Endothelial cell (in vitro differentiated cells): ENCODE measurements around the gene ERC1. TPM values are rescaled to one million over a fixed set of nuclear protein-coding genes. Genes with fewer than 3 reads are reported as not detected.

Experiments used
- DNase-seq: peaks from one replicate; pipeline ENCODE4 v3.0.0; 2021; ENCODE audit warnings: low spot score
- H3K27ac Mint-ChIP-seq: one replicate; pipeline ENCODE4 v1.8.0; 2021; ENCODE audit warnings: mixed read lengths, inconsistent platforms; ENCODE audit not compliant: unreplicated experiment
- H3K27me3 Mint-ChIP-seq: one replicate; pipeline ENCODE4 v1.8.0; 2021; ENCODE audit warnings: mild to moderate bottlenecking, moderate library complexity, mixed read lengths, inconsistent platforms; ENCODE audit not compliant: unreplicated experiment
- H3K36me3 Mint-ChIP-seq: one replicate; pipeline ENCODE4 v1.8.0; 2021; ENCODE audit warnings: mild to moderate bottlenecking, low read depth, mixed read lengths, inconsistent platforms; ENCODE audit not compliant: unreplicated experiment
- H3K4me1 Mint-ChIP-seq: one replicate; pipeline ENCODE4 v1.8.0; 2021; ENCODE audit warnings: mild to moderate bottlenecking, mixed read lengths, inconsistent platforms; ENCODE audit not compliant: unreplicated experiment
- H3K4me3 Mint-ChIP-seq: one replicate; pipeline ENCODE4 v1.8.0; 2021; ENCODE audit warnings: mild to moderate bottlenecking, mixed read lengths, inconsistent platforms; ENCODE audit not compliant: unreplicated experiment
- H3K9me3 Mint-ChIP-seq: one replicate; pipeline ENCODE4 v1.8.0; 2021; ENCODE audit warnings: mixed read lengths, inconsistent platforms; ENCODE audit not compliant: unreplicated experiment
- long read RNA-seq: library from polyadenylated mRNA; unstranded; transcript quantifications from one replicate; pipeline ENCODE4 v2.0.0, GENCODE V29; 2020; ENCODE audit not compliant: unreplicated experiment
- total RNA-seq: library from RNA; stranded (reverse); fragmentation: NEBNext Ultra II Directional; extraction: Animal tissue kit (Norgen Biotek cat#: 25700); gene quantifications from one replicate; pipeline ENCODE4 v1.2.1, GENCODE V29; 2021; ENCODE audit not compliant: unreplicated experiment
- TF ChIP-seq, protein P1 (sequence below): fragments of 200-600 bp; sonication (generic); IDR thresholded peaks from one replicate; pipeline ENCODE4 v1.5.0; 2021; ENCODE audit warnings: antibody characterized with exemption; ENCODE audit not compliant: unreplicated experiment

Gene ERC1
- 57.9 TPM for total RNA-seq
- long read RNA-seq, partial matches to known transcripts = 1 of 5 reads
- long read RNA-seq, other reads (novel, unspliced or antisense) = 4 of 5 reads

DNA sequence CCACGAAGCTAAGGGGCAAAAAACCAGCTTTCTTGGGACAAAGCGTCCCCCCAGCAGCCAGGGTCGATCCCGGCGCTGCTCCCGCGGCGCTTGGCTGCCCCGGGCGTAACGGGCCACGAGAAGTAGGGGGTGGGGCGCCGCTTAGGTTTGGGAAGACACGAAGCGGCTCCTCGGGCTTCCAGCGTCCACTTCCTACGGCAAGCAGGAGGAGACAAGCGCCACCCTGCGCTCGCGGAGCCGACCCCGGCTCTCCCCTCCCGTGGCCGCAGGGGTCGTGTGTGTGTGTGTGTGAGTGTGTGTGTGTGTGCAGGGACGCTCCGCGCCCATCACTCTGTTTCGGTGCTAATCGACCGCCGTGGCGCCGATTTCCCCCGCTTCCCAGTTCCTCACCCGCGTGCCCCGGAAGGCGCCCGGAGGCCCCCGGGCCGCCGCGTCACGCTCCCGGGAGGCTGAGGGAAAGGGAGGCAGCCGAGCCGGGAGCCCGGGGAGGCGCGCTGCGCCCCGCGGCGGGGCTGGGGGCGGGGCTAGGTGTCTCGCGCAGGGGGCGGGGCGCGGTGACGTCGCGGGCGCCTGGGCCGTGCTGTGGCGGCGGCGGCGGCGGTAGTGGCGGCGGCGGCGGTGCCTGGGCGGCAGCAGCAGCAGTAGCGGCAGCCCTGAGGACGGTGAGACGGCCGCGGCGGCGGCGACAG lies at the start of gene ERC1:
Gene ERC1, plus strand, starts transcription at position 563 of the 689 bp plus-strand sequence. CDS start 36,681 bp downstream, outside the sequence.
- peak within 1 kb of the TSS; percentile 100 for H3K4me3 Mint-ChIP-seq
- H3K9me3 Mint-ChIP-seq = no peaks in the 10 kb centered on the region
- TF ChIP-seq, protein P1, sequence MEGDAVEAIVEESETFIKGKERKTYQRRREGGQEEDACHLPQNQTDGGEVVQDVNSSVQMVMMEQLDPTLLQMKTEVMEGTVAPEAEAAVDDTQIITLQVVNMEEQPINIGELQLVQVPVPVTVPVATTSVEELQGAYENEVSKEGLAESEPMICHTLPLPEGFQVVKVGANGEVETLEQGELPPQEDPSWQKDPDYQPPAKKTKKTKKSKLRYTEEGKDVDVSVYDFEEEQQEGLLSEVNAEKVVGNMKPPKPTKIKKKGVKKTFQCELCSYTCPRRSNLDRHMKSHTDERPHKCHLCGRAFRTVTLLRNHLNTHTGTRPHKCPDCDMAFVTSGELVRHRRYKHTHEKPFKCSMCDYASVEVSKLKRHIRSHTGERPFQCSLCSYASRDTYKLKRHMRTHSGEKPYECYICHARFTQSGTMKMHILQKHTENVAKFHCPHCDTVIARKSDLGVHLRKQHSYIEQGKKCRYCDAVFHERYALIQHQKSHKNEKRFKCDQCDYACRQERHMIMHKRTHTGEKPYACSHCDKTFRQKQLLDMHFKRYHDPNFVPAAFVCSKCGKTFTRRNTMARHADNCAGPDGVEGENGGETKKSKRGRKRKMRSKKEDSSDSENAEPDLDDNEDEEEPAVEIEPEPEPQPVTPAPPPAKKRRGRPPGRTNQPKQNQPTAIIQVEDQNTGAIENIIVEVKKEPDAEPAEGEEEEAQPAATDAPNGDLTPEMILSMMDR = no peak
- H3K4me1 Mint-ChIP-seq = peaks cover 36% of the 10 kb centered on the region
- peaks cover 9% of the 10 kb centered on the region for H3K27me3 Mint-ChIP-seq
- peaks cover 11% of the 10 kb centered on the region for H3K36me3 Mint-ChIP-seq
- DNase-seq = peak; percentile 88
- peak within 1 kb of the TSS; percentile 94 for H3K27ac Mint-ChIP-seq

DNA sequence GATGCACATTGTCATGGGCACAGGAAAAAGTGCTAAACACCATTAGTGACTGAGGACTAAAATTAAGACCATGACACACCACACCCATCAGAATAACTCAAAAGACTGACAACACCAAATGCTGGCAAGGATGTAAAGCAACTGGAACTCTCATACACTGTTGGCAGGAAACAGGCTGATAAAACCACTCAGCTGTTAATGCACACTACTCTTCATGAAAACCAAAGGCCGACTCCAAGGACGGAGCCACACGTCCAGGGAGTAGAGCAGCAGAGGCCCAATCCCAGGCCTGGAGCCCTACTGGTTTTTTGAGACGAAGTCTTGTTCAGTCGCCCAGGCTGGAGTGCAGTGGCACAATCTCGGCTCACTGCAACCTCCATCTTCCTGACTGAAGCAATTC lies 48.0 kb upstream of the ERC1 start:
- peaks cover 10% of the 10 kb centered on the region for H3K36me3 Mint-ChIP-seq
- no peak overlapping the region for H3K4me3 Mint-ChIP-seq
- peak overlapping the region; percentile 76 for H3K27ac Mint-ChIP-seq
- TF ChIP-seq, protein P1 = no peak
- no peaks in the 10 kb centered on the region for H3K4me1 Mint-ChIP-seq
- H3K9me3 Mint-ChIP-seq = no peaks in the 10 kb centered on the region
- peaks cover 8% of the 10 kb centered on the region for H3K27me3 Mint-ChIP-seq
- no peak for DNase-seq

DNA sequence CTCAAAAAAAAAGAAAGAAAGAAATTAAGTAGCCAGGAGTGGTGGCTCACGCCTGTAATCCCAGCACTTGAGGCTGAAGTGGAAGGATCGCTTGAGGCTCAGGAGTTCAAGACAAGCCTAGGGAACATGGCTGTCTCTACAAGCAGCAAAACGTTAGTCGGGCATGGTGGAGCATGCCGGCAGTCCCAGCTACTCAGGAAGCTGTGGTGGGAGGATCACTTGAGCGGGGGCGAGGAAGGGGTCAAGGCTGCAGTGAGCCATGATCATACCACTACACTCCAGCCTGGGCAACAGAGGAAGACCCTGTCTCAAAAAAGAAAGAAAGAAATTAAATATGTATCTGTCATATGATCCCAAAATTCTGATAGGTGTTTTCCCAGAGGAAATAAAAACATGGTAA lies 46.8 kb upstream of the ERC1 start:
- peaks cover 5% of the 10 kb centered on the region for H3K36me3 Mint-ChIP-seq
- peaks cover 7% of the 10 kb centered on the region for H3K27me3 Mint-ChIP-seq
- H3K27ac Mint-ChIP-seq = no peak overlapping the region
- TF ChIP-seq, protein P1 = no peak
- no peak for DNase-seq
- no peaks in the 10 kb centered on the region for H3K9me3 Mint-ChIP-seq
- peaks cover 3% of the 10 kb centered on the region for H3K4me1 Mint-ChIP-seq
- H3K4me3 Mint-ChIP-seq = no peak overlapping the region

DNA sequence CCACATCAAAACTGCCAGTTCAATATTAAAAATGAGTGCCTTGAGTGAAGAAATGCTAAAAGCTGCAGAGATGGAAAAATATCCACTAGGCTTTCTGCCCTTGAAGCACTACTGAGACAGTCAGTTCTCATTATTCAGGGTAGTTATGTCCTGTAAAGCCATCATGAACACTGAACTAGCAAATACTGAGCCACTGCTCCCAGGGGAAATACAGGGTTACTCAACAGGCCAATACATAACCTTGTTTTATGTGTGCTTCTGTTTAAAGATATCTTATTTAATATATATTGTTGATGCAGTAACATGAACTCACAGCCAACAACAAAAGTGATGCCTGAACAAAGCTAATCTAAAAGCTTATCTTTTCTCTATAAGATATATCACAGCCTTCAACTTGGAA lies 44.8 kb upstream of the ERC1 start:
- H3K9me3 Mint-ChIP-seq = no peaks in the 10 kb centered on the region
- no peak for DNase-seq
- H3K4me3 Mint-ChIP-seq = no peak overlapping the region
- H3K4me1 Mint-ChIP-seq = peaks cover 6% of the 10 kb centered on the region
- peak overlapping the region; percentile 24 for H3K27ac Mint-ChIP-seq
- H3K27me3 Mint-ChIP-seq = peaks cover 5% of the 10 kb centered on the region
- TF ChIP-seq, protein P1 = no peak
- H3K36me3 Mint-ChIP-seq = no peaks in the 10 kb centered on the region

DNA sequence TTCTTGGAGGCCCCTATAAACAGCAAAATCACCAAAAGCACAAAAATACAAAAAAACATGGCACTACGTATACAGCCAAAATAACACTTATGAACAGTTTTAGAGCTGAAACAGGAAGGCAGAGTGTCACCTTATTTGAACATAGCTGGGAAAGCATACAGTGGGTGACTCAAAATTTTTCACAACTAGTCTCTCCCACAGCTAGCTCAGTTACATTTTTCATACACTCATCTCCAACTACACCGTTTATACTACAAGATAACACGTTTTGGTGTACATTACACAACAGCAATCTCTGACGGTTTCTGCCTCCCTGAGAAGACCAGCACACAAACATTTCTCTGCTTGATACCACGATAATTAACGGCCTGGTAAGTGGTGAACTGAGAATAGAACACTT lies 44.4 kb upstream of the ERC1 start:
- Mint-ChIP-seq H3K4me3 (no peak overlapping the region), H3K4me1 (peaks cover 6% of the 10 kb centered on the region), H3K27ac (no peak overlapping the region), H3K27me3 (peaks cover 5% of the 10 kb centered on the region), H3K36me3 (no peaks in the 10 kb centered on the region), H3K9me3 (no peaks in the 10 kb centered on the region)
- no peak for DNase-seq
- TF ChIP-seq, protein P1 = no peak
